CD4-positive, alpha-beta T cell treated with Interleukin-15 for 4 hours (primary cell): ENCODE measurements around the gene CDS1.
"Not testable (repeated sequence)": the region's sequence is repeated elsewhere in the genome, so short reads cannot be mapped to it uniquely, and the experiment has no call there.

Source experiments
- DNase-seq: peaks from one replicate; pipeline ENCODE4 v3.0.0-alpha.2; 2020; ENCODE audit warnings: low spot score

The CDS1 gene

GRCh38 chr4:84673475-84674240 lies 90.7 kb downstream of the CDS1 start:
- DNase-seq: no peak

- DNase-seq: no peak
Observed at GRCh38 chr4:84677093-84677492, 94.2 kb downstream of the CDS1 start.

- no peak for DNase-seq
Observed at GRCh38 chr4:84677995-84678394, 95.1 kb downstream of the CDS1 start.

GRCh38 chr4:84678976-84679744 lies 96.2 kb downstream of the CDS1 start:
- no peak for DNase-seq

- no peak for DNase-seq
Observed at GRCh38 chr4:84680956-84681355, 98.0 kb downstream of the CDS1 start.

- no peak for DNase-seq
Observed at GRCh38 chr4:84681486-84682274, 98.8 kb downstream of the CDS1 start.

GRCh38 chr4:84682661-84683060 lies 99.7 kb downstream of the CDS1 start:
- not testable (repeated sequence) for DNase-seq

GRCh38 chr4:84683064-84683850 lies 100.3 kb downstream of the CDS1 start:
- no peak for DNase-seq

- DNase-seq: no peak
Observed at GRCh38 chr4:84684361-84684760, 101.4 kb downstream of the CDS1 start.

GRCh38 chr4:84685105-84685504 lies 102.2 kb downstream of the CDS1 start:
- DNase-seq: no peak

GRCh38 chr4:84688605-84689004 lies 105.7 kb downstream of the CDS1 start:
- DNase-seq: no peak

- DNase-seq: no peak
Observed at GRCh38 chr4:84689197-84689596, 106.3 kb downstream of the CDS1 start.

- DNase-seq: no peak
Observed at GRCh38 chr4:84690481-84690880, 107.6 kb downstream of the CDS1 start.

GRCh38 chr4:84691170-84691691 lies 108.3 kb downstream of the CDS1 start:
- no peak for DNase-seq

- no peak for DNase-seq
Observed at GRCh38 chr4:84691800-84692199, 108.9 kb downstream of the CDS1 start.

- no peak for DNase-seq
Observed at GRCh38 chr4:84697159-84697558, 114.2 kb downstream of the CDS1 start.

- DNase-seq: no peak
Observed at GRCh38 chr4:84697615-84698201, 114.8 kb downstream of the CDS1 start.

GRCh38 chr4:84699001-84699671 lies 116.2 kb downstream of the CDS1 start:
- no peak for DNase-seq
